KOPT-K1 (cell line): ENCODE data around the gene SOWAHC.
"Not testable (repeated sequence)": the region's sequence is repeated elsewhere in the genome, so short reads cannot be mapped to it uniquely, and the experiment has no call there.

Experiments used
- H3K27ac ChIP-seq: fragments of 200-600 bp; sonication (generic); 2 replicates; pipeline ENCODE4 v1.5.1; 2016; ENCODE audit warnings: antibody characterized with exemption, mild to moderate bottlenecking, low read depth, low read length; ENCODE audit not compliant: poor library complexity, severe bottlenecking
- H3K36me3 ChIP-seq: fragments of 200-600 bp; sonication (generic); 2 replicates; pipeline ENCODE4 v1.5.1; 2017; ENCODE audit warnings: antibody characterized with exemption, mild to moderate bottlenecking, low read length, moderate library complexity; ENCODE audit not compliant: insufficient read depth
- H3K9me3 ChIP-seq: fragments of 200-600 bp; sonication (generic); 2 replicates; pipeline ENCODE4 v1.5.1; 2017; ENCODE audit warnings: antibody characterized with exemption, low read length, mild to moderate bottlenecking; ENCODE audit not compliant: insufficient read depth, poor library complexity, severe bottlenecking

SOWAHC gene

DNA sequence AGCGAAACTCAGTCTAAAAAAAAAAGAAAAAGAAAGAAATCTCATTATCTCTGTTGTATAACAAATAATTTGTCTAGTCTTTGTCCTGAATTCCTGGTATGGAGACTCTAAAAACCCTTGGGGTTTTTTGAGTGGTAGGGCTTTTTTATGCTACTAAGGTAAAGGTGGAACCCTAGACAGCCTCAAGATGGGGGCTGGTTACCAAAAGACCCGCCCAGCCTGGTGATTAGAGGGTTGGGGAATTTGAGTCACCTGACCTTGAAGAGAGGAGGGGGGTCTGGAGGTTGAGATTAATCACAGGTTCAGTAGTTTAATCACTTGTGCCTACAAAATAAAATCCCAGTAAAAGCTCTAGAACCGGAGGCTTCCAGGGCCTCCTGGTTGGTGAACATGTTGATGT, 17.6 kb downstream of the SOWAHC start:
- no peaks in the 10 kb centered on the region for H3K36me3 ChIP-seq
- H3K27ac ChIP-seq, result no peak overlapping the region
- no peaks in the 10 kb centered on the region for H3K9me3 ChIP-seq

DNA sequence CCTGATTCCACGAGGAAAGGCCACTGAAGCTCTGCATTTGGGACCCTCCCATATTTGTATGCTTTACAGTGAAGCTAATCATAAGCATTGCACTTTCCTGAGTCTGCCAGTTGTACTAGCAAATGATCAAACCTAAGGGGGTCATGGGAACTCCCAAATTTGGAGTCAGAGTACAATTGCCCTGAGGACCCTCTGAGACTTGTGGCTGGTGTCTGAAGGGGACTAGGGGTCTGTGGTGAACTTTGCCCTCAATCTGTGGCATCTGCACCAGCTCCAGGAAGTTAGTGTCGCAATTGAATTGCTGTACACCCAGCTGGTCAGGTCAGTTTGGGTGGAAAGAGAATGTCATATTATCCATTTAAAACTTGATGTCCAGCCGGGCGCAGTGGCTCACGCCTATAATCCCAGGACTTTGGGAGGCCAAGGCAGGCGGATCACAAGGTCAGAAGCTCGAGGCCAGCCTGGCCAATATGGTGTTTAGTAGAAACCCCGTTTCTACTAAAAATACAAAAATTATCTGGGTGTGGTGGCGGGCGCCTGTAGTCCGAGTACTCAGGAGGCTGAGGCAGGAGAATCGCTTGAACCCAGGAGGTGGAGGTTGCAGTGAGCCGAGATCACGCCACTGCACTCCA, 18.1 kb downstream of the SOWAHC start:
- Histone ChIP-seq H3K27ac (no peak overlapping the region), H3K36me3 (no peaks in the 10 kb centered on the region), H3K9me3 (no peaks in the 10 kb centered on the region)

DNA sequence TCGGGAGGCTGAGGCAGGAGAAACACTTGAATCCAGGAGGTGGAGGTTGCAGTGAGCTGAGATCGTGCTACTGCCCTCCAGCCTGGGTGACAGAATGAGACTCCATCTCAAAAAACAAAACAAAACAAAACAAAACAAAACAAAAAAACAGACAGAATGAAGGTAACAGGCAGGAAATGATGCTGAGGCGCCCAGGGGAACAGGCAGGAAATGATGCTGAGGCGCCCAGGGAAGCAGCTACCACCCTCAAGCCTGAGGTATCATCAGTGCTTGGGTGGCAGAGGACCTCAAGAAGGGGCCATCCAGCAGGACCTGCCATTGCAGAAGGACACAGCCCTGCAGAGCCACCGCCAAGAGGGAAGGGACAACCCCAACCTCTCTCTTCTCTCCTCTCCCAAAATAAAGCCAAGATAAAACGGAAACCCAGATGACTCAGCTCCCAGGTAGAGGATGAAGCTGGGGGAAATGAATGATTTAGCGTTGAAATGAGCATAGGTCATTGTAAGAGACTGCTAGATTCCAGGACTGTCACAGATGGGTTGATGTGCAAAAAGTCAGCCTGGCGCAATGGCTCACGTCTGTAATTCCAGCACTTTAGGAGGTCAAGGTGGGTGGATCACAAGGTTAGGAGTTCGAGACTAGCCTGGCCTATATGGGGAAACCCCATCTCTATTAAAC, 19.3 kb downstream of the SOWAHC start:
- Histone ChIP-seq H3K9me3 (no peaks in the 10 kb centered on the region), H3K27ac (no peak overlapping the region), H3K36me3 (no peaks in the 10 kb centered on the region)

DNA sequence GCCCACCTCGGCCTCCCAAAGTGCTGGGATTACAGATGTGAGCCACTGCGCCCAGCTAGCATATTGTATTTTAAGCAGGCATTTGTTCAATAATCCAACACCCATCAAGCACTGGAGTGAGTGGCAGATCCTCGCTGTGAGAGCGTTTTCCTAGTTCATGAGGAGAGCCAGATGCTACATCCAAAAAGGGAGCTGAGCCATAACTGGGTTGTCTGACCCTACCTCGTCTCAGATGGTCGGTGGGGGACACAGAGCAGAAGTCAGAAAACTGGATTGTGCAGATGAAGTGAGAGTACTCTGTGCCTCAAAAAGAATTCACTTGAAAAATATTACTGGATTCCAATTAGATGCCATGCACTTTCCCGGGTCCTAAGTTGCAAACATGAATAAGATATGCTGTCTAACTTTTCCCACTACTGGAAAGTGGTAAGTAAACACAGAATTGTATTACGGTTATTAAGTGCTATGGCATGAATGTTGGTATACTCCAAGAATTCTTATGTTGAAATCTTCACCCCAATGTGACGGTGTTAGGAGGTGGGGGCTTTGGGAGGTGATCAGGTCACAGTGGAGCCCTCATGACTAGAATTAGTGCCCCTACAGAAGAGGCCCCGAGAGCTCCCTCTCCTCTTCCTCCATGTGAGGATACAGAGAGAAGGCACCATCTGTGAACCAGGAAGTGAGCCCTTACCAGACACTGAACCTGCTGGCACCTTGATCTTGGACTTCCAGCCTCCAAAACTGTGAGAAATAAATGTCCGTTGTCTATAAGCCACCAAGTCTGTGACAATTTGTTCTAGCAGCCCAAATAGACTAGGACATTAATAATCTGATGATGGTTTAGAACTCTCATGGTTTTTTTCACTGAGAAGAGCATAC, 21.5 kb downstream of the SOWAHC start:
- no peaks in the 10 kb centered on the region for H3K9me3 ChIP-seq
- H3K36me3 ChIP-seq, result no peaks in the 10 kb centered on the region
- no peak overlapping the region for H3K27ac ChIP-seq

DNA sequence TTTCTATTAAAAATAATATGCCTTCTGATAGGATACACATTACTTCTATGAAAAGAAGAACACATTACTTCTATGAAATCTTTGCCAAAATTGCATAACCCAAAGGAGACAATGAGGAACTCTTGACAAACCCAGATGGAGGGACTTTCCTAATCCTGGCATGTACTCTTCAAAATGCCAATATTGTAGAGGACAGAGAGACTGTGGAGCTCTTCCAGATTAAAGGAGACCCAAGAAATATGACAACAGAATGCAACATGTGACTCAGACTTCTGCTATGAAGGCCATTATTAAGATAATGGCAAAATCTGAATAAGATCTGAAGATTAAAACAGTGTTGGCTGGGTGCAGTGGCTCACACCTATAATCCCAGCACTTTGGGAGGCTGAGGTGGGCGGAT, 22.2 kb downstream of the SOWAHC start:
- Histone ChIP-seq H3K9me3 (no peaks in the 10 kb centered on the region), H3K36me3 (no peaks in the 10 kb centered on the region), H3K27ac (no peak overlapping the region)

DNA sequence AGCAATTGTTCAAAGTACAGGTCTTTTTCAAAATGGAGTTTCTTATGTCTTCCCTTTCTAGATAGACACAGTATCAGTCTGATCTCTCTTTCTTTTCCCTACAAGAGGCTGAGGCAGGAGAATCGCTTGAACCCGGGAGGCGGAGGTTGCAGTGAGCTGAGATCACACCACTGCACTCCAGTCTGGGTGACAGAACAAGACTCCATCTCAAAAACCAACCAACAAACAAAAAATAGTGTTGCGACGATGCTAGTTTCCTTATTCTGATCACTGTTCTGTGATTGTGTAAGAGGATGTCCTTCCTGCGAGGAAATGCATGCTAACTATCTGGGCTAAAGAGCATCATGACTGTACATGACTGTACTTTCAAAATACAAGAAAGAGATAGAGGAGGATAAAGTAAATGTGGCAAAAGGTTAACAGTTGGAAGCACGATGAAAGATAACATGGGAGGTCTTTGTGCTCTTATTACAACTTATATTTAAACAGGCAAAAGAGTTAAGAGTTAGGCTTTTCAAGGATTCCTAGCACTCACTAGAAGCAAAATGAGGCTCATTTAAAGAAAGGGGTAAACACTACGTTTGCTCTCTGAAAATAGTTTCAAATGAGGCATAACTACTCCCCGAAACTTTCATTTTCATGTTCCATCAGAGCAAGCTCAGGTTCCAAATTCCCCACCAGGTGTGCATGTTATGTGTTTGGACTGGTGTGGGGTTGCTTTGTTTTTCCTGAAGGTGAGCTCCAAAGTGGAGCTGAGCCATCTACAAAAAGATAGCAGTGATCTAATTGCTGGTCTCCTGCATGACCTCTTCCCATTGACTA, 23.8 kb downstream of the SOWAHC start:
- H3K9me3 ChIP-seq, result no peaks in the 10 kb centered on the region
- no peaks in the 10 kb centered on the region for H3K36me3 ChIP-seq
- H3K27ac ChIP-seq, result no peak overlapping the region

DNA sequence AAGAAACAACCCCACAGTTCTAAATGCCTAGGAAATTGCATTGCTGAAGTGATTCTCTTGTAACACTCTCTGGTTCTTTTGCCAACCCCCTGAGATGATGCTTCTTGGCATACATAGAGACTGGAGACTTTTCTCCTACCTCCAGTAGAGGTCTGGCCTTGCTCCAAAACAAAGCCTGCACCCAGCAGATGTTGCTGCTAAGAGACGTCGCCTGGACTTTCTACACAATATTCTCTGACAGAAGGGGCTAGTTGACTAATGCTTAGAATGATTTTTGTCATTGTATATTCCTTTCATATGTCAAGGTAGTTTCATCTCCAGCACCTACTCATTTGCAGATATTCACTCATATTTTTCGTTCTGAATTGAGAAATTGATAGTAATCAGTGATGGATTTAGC, 24.6 kb downstream of the SOWAHC start:
- H3K9me3 ChIP-seq, result no peaks in the 10 kb centered on the region
- no peaks in the 10 kb centered on the region for H3K36me3 ChIP-seq
- H3K27ac ChIP-seq, result no peak overlapping the region

DNA sequence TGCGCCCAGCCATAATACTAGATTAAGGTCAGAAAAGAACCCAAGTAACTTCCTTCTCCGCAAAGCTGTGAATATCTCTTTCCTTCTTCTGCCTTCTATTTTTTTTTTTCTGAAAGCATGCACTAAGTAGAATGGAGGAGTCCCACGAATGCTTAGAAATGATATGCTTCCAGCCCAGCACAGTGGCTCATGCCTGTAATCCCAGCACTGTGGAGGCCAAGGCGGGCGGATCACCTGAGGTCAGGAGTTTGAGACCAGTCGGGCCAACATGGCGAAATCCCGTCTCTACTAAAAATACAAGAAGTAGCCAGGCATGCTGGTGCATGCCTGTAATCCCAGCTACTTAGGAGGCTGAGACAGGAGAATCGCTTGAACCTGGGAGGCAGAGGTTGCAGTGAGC, 25.8 kb downstream of the SOWAHC start:
- H3K9me3 ChIP-seq, H3K36me3 ChIP-seq, H3K27ac ChIP-seq: not testable (repeated sequence)

DNA sequence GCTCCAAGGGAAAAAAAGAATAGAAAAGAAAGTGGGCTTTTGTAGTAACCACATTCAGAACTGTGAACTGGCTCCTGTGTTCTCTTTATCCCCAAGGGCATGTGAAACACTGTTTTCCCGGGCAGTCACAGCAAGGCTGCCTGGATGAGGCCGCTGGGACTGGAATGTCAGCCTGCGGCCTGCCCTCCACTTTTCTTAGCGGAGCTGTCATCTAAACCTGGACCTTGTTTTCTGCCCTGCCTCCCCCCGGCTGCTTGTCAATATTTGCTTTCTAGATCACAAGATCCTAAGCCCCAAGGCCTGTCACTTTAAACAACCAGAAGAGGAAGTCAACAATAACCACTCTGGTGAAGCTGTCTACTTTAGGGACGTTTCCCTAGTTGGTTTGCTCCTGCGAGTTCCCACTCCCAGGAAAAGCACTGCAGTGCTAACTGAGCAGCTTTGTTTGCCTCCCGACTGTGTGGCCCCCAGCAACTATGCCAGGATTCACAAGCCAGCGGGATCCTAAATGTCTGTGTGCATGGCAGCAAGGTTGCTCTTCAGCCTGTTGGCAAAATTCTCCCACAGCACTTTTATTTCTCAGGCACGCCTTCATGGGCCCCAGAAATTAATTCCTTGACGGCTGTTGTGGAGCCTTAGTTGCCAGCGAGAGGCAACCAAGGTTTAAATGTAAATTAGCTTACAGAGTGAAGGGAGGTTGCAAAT, 30.6 kb downstream of the SOWAHC start:
- no peak overlapping the region for H3K27ac ChIP-seq

DNA sequence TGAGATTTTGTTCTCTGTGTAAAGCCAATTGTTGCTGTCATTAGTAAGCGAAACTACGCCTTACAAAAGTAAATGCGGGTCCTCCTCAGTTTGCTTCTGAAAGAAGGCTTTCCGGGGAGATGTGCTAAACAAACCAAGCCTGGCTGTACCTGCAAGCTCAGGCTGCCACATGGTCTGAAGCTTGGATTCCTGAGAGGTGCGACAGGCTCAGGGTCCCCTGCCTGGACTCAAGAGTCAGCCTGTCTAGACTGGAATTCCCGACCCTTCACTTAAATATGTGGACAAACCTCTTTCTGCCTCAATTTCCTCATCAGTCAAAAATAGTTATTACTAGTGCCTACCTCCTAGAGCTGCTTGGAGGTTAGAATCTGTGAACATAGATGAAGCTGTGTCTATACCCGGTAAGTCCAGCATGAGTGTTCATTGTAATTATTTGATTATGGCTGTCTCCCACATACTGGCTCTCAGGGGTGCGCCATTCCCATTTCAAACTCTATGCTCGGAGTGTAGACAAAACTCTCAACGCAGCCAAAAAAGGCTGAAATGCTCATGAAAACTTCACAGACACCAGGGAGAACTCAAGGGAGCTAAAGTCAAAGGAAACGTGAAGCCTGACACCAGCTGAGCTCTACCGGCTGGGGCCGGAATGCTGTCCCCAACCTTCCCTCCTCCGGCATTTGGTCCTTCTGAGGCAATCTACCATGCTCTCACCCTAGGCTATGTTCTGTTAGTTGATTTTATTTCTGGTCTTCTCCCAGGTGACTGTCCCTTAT, 31.4 kb downstream of the SOWAHC start:
- Histone ChIP-seq H3K36me3 (no peaks in the 10 kb centered on the region), H3K27ac (no peak overlapping the region), H3K9me3 (peaks cover 5% of the 10 kb centered on the region)

More for the DNA sequence above, 30.6 kb downstream of the SOWAHC start:
- Histone ChIP-seq H3K36me3 (no peaks in the 10 kb centered on the region), H3K9me3 (no peaks in the 10 kb centered on the region)

DNA sequence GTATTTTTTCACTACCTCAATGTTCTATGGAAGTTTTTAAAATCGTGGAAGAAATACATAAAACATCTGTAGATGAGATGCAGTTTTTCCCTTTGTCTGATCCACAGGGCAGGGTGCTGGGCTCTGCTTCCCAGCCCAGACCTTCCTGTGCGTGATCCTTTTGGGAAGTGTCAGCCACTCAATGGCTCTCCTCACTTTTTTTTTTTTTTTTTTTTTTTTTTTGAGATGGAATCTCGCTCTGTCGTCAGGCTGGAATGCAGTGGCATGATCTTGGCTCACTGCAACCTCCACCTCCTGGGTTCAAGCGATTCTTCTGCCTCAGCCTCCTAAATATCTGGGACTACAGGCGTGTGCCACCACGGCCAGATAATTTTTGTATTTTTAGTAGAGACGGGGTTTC, 32.8 kb downstream of the SOWAHC start:
- Histone ChIP-seq H3K36me3 (no peaks in the 10 kb centered on the region), H3K27ac (no peak overlapping the region), H3K9me3 (peaks cover 5% of the 10 kb centered on the region)

DNA sequence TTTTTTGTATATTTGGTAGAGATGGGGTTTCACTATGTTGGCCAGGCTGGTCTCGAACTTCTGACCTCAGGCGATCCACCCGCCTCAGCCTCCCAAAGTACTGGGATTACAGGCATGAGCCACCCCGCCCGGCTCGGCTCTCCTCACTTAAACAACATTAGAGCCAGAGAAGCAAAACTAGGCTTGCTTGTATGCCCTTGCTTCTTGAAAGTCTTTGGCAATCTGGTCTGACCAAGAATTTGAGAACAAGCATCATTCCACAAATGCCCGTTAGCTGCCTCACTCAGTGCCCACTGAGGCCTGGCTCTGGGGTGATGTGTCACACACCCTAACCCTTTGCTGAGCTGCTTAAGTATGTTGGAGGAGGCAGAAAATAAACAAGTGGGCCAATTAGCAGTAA, 33.5 kb downstream of the SOWAHC start:
- Histone ChIP-seq H3K36me3 (no peaks in the 10 kb centered on the region), H3K9me3 (peaks cover 5% of the 10 kb centered on the region), H3K27ac (no peak overlapping the region)

DNA sequence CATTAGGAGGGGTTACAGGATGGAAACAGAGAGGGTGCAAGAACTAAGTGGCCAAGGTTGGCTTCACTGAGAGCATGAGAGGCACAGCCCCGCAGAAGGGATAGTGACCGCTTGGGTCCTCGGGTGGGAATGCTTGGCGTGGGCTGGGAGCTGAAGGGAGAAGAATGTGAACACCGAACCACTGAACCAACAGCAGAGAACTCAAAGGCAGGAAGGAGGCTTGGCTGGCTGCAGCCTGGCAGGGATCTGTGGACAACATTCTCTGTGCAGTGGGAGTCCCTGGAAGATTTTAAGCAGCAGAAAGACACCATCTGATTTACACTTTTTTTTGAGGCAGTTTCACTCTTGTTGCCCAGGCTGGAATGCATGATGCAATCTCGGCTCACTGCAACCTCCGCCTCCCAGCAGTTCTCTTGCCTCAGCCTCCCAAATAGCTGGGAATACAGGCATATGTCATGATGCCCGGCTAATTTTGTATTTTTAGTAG, 33.9 kb downstream of the SOWAHC start:
- Histone ChIP-seq H3K27ac (no peak overlapping the region), H3K9me3 (peaks cover 5% of the 10 kb centered on the region), H3K36me3 (no peaks in the 10 kb centered on the region)
